K562 (cell line): ENCODE measurements around the gene SRCAP. TPM values are rescaled to one million over a fixed set of nuclear protein-coding genes. Genes with fewer than 3 reads are reported as not detected.

Experiments
- ARID2 ChIP-seq: fragments of 450-650 bp; IDR thresholded peaks from 2 replicates; pipeline ENCODE4 v1.6.1; 2017; ENCODE audit warnings: antibody characterized with exemption, mild to moderate bottlenecking
- ATF6 ChIP-seq: sonication (generic); formaldehyde crosslinking; IDR thresholded peaks from 2 replicates; pipeline ENCODE4 v1.4.0; 2020; ENCODE audit warnings: mild to moderate bottlenecking, missing genetic modification reagents
- CGGBP1 ChIP-seq: fragments of 250-450 bp; sonication (Bioruptor Pico); IDR thresholded peaks from 2 replicates; pipeline ENCODE4 v1.9.0; 2021; ENCODE audit warnings: mild to moderate bottlenecking
- CTCF ChIP-seq, 3 experiments: IDR thresholded peaks in 2 of 3; conservative IDR thresholded peaks in 1 of 3; 2 replicates each; pipeline ENCODE4 v1.5.1; 2011 to 2012; ENCODE audit warnings: low read length in 3 of 3, mild to moderate bottlenecking in 3 of 3, control low read depth in 2 of 3, improper control_type of control experiment in 1 of 3, inconsistent platforms in 1 of 3, low read depth in 1 of 3, mixed read lengths in 1 of 3, moderate library complexity in 1 of 3; ENCODE audit not compliant: insufficient read depth in 2 of 3
- FOXA1 ChIP-seq: fragments of 450-650 bp; IDR thresholded peaks from 2 replicates; pipeline ENCODE4 v1.6.1; 2016; ENCODE audit warnings: mild to moderate bottlenecking, borderline replicate concordance
- HDAC3 ChIP-seq: fragments of 450-650 bp; IDR thresholded peaks from 2 replicates; pipeline ENCODE4 v1.6.1; 2018; ENCODE audit warnings: borderline replicate concordance, mild to moderate bottlenecking, moderate library complexity; ENCODE audit not compliant: partially characterized antibody
- HNRNPH1 ChIP-seq: fragments of 200-400 bp; formaldehyde crosslinking; optimal IDR thresholded peaks from 2 replicates; pipeline ENCODE3; 2017; ENCODE audit warnings: low read depth, mild to moderate bottlenecking, low read length, moderate library complexity
- NCOA2 ChIP-seq, 2 experiments: fragments of 450-650 bp; IDR thresholded peaks; 2 replicates each; pipeline ENCODE4 v1.6.1; 2018; ENCODE audit warnings: mild to moderate bottlenecking in 2 of 2, moderate library complexity in 1 of 2; ENCODE audit not compliant: partially characterized antibody in 2 of 2
- RAD21 ChIP-seq, 2 experiments: fragments of 250-450 bp in 1 of 2; fragments of 450-650 bp in 1 of 2; sonication (Bioruptor Pico) in 1 of 2; formaldehyde crosslinking in 1 of 2; IDR thresholded peaks in 1 of 2; conservative IDR thresholded peaks in 1 of 2; 2 replicates each; pipeline versions ENCODE4 v1.4.0 to v1.8.0; 2020 to 2022; ENCODE audit warnings: mild to moderate bottlenecking in 2 of 2, moderate library complexity in 1 of 2
- THRB ChIP-seq: fragments of 450-650 bp; formaldehyde crosslinking; conservative IDR thresholded peaks from 2 replicates; pipeline ENCODE4 v1.4.0; 2022; ENCODE audit warnings: mild to moderate bottlenecking, missing genetic modification characterization
- ZBTB1 ChIP-seq: sonication (generic); formaldehyde crosslinking; IDR thresholded peaks from 2 replicates; pipeline ENCODE4 v1.8.1; 2023; ENCODE audit warnings: missing genetic modification reagents, low read depth, mild to moderate bottlenecking, borderline replicate concordance
- ZNF146 ChIP-seq: IDR thresholded peaks from one replicate; pipeline ENCODE4 v1.6.1; 2018; ENCODE audit warnings: missing compliant biosample characterization; ENCODE audit not compliant: unreplicated experiment
- ZNF449 ChIP-seq: fragments of 250-450 bp; sonication (Bioruptor Pico); IDR thresholded peaks from 2 replicates; pipeline ENCODE4 v1.8.0; 2022; ENCODE audit warnings: moderate library complexity, mild to moderate bottlenecking, inconsistent platforms
- ZNF707 ChIP-seq: fragments of 250-450 bp; sonication (Bioruptor Pico); conservative IDR thresholded peaks from 2 replicates; pipeline ENCODE4 v1.8.0; 2022; ENCODE audit warnings: inconsistent platforms, mild to moderate bottlenecking, moderate library complexity
- polyA plus RNA-seq, 8 experiments: library from polyadenylated mRNA; depleted of rRNA in 4 of 8; stranded (reverse) in 5 of 8; unstranded in 3 of 8; fragments of >200 nt; fragmentation: Nextera tagmentation in 2 of 8; fragmentation: Illumina TruSeq in 1 of 8; extraction: Ambion mirVana in 2 of 8; extraction: Trizol in 1 of 8; gene quantifications; 2 replicates each; pipeline versions ENCODE4 v1.2.1 to v1.2.3, GENCODE V29; 2011 to 2014; ENCODE audit warnings: inconsistent platforms in 1 of 8, missing spikeins in 1 of 8
- total RNA-seq, 7 experiments: library from RNA; depleted of rRNA in 6 of 7; stranded (reverse); fragments of >200 nt in 6 of 7; fragmentation: Illumina TruSeq in 2 of 7; extraction: Trizol in 2 of 7; gene quantifications; 2 replicates each; pipeline versions ENCODE4 v1.2.1 to v1.2.3, GENCODE V29; 2011 to 2021; ENCODE audit warnings: low replicate concordance in 1 of 7
- TF ChIP-seq, protein P1 (sequence below), 2 experiments: IDR thresholded peaks; 2 replicates each; pipeline ENCODE4 v1.6.1; 2011; ENCODE audit warnings: borderline replicate concordance in 1 of 2, control low read depth in 1 of 2, low read depth in 1 of 2, low read length in 1 of 2, mild to moderate bottlenecking in 1 of 2, mixed read lengths in 1 of 2, moderate library complexity in 1 of 2; ENCODE audit not compliant: insufficient read depth in 1 of 2, insufficient read length in 1 of 2, poor library complexity in 1 of 2, severe bottlenecking in 1 of 2; ENCODE audit errors: extremely low read depth in 1 of 2
- TF ChIP-seq, protein P2 (sequence below): fragments of 250-450 bp; sonication (Bioruptor Pico); IDR thresholded peaks from 2 replicates; pipeline ENCODE4 v1.8.0; 2022; ENCODE audit warnings: moderate library complexity, mild to moderate bottlenecking, inconsistent platforms

Gene SRCAP
- total and polyA plus RNA-seq, 9 of the 15 experiments (the other 6 are each of a cell fraction or from before 2014, with no cell fraction given): 0.21 to 62.6 (median 5.8) TPM

GRCh38 chr16:30658731-30659506 lies 40.1 kb upstream of the SRCAP start (continued):
- TF ChIP-seq CTCF (IDR thresholded peaks at IDR 0.05 in 2 of 3, conservative IDR thresholded peaks at IDR 0.05 in 1 of 3; ENCODE audit: insufficient read depth in 2 of 3, low read depth in 1 of 3, low read length in 3 of 3) (peak; percentile 30 to 54 (median 45); a peak in 4 of 6 replicates), HNRNPH1 (no peak), HDAC3 (no peak), CGGBP1 (CRISPR knock-in tag) (no peak), THRB (no peak), RAD21 (CRISPR knock-in tag; conservative IDR thresholded peaks at IDR 0.05 in 1 of 2, IDR thresholded peaks at IDR 0.05 in 1 of 2) (peak in 1 of 2 experiments; percentile 45; a peak in 1 of 4 replicates), ARID2 (no peak), ZBTB1 (CRISPR knock-in tag) (no peak; the same call in 1 of the 2 replicates), ZNF146 (no peak), ATF6 (no peak), ZNF449 (CRISPR knock-in tag) (no peak), ZNF707 (CRISPR knock-in tag) (no peak), FOXA1 (no peak), NCOA2 (IDR thresholded peaks at IDR 0.05; ENCODE audit: partially characterized antibody in 2 of 2) (no peak)
- TF ChIP-seq, protein P1, sequence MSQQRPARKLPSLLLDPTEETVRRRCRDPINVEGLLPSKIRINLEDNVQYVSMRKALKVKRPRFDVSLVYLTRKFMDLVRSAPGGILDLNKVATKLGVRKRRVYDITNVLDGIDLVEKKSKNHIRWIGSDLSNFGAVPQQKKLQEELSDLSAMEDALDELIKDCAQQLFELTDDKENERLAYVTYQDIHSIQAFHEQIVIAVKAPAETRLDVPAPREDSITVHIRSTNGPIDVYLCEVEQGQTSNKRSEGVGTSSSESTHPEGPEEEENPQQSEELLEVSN (IDR thresholded peaks at IDR 0.05; ENCODE audit: borderline replicate concordance in 1 of 2, extremely low read depth in 1 of 2, insufficient read depth in 1 of 2, insufficient read length in 1 of 2, low read depth in 1 of 2, low read length in 1 of 2, poor library complexity in 1 of 2, severe bottlenecking in 1 of 2): no peak
- TF ChIP-seq, protein P2, sequence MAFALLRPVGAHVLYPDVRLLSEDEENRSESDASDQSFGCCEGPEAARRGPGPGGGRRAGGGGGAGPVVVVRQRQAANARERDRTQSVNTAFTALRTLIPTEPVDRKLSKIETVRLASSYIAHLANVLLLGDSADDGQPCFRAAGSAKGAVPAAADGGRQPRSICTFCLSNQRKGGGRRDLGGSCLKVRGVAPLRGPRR: no peak
